Cerebellar nuclear complex (tissue), 1 donor: ENCODE measurements around the gene LRRC63.

Experiments used
- DNase-seq, 2 experiments: peaks; one replicate each; lab custom pipeline; 2025; lab: John Stamatoyannopoulos, UW

LRRC63 gene

GRCh38 chr13:46313024-46313423, 101.3 kb downstream of the LRRC63 start:
- DNase-seq: no peak

GRCh38 chr13:46313432-46314257, 101.9 kb downstream of the LRRC63 start:
- no peak for DNase-seq

GRCh38 chr13:46314587-46314986, 102.9 kb downstream of the LRRC63 start:
- DNase-seq: no peak

GRCh38 chr13:46315036-46315435, 103.3 kb downstream of the LRRC63 start:
- no peak for DNase-seq

- DNase-seq: no peak
Measured at GRCh38 chr13:46315491-46316075, 103.9 kb downstream of the LRRC63 start.

- no peak for DNase-seq
Measured at GRCh38 chr13:46317120-46317519, 105.4 kb downstream of the LRRC63 start.

- DNase-seq: no peak
Measured at GRCh38 chr13:46318986-46319385, 107.3 kb downstream of the LRRC63 start.

GRCh38 chr13:46320406-46320805, 108.7 kb downstream of the LRRC63 start:
- no peak for DNase-seq

- no peak for DNase-seq
Measured at GRCh38 chr13:46320821-46321220, 109.1 kb downstream of the LRRC63 start.

- DNase-seq: no peak
Measured at GRCh38 chr13:46321494-46322225, 109.9 kb downstream of the LRRC63 start.

- DNase-seq: no peak
Measured at GRCh38 chr13:46324976-46325375, 113.2 kb downstream of the LRRC63 start.
